Subcutaneous adipose tissue (tissue), 4 donors: Measurements from ENCODE around the gene ILF3. TPM values are rescaled to one million over a fixed set of nuclear protein-coding genes. Genes with fewer than 3 reads are reported as not detected.

Experiments used
- CTCF ChIP-seq: fragments of 450-650 bp; IDR thresholded peaks from one replicate; pipeline ENCODE4 v1.5.1; 2016; ENCODE audit warnings: low read depth, mild to moderate bottlenecking, control low read depth, antibody characterized with exemption, moderate library complexity
- total RNA-seq, 4 donors: library from RNA; depleted of rRNA; stranded (reverse); fragments of >200 nt; gene quantifications; one replicate each; pipeline ENCODE4 v1.1.0, GENCODE V29; 2016

ILF3 gene
- total RNA-seq, 4 donors from 2014 or later: 56.8 to 103 (median 77.7) TPM

- no peak for TF ChIP-seq CTCF
Observed at GRCh38 chr19:10651851-10652250, 2.3 kb upstream of the ILF3 start.

DNA sequence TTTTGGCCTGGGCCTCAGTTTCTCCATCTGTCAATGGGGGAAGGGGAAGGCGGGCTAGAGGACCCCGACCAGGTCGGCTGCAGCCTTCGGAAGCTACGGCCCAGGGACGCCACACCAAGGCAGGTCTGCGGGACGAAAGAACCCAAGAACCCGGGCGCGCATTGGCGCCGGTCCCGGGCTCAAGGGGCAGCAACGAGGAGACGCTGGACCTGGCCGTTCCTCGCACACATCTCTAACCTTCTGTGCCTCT is 739 bp upstream of the ILF3 start:
- no peak for TF ChIP-seq CTCF

DNA sequence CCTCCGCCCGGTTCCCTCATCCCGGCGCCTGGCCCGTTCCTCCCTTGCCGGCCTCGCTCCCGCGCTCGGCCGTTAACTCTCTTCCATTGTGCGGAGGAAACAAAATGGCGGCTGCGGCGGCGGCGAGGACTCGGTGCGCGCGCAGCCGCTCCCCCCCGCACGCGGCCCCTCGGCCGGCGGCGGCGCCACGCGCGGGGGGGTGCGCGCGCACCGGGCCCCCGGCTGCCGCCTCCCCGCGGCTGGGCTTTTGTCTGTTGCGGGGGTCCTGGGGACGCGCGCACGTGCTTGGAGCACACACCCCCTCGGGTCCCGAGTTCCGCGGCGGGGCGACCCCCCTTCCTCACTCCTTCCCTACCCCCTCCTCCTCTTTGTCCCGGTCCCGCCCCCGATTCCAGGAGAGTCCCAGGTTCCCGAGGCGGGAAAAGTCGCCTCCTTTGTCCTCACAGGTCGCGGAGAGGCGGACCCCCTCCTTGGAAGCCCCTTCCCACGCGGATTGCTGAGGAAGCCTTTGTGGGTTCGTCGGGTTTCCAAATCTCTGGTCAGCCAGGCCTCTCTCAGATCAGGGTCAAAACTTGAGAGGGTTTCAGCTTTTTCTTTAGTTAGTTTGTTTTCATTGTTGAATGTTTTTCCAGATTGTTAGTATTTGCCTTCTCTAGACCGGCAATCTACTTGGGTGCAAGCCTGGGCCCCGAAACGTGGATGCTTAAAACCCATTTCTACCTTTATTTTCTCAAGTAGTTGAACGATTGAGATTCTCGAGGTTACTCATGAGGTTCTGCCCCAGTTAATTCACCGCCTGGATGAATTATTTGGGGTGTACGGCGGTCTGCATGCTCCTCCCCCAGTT is 687 bp downstream of the ILF3 start:
- TF ChIP-seq CTCF: no peak

GRCh38 chr19:10655457-10656312 is 1.5 kb downstream of the ILF3 start:
- TF ChIP-seq CTCF: no peak

DNA sequence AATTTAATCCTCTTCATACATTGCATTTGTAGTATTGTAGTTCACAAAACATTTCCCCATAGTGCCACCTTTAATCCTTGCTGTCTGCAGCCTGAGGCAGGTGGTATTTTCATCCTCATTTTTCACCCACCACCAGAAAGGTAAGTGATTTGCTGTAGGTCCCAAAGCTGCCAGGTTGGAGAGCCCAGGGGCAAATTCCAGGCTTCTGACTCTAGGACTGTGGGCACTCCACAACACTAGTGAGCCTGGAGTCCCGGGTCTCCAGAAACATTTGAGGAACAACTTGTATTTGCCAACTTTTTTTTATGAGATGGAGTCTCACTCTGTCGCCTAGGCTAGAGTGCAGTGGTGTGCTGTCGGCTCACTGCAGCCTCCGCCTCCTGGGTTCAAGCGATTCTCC is 6.2 kb downstream of the ILF3 start:
- no peak for TF ChIP-seq CTCF

DNA sequence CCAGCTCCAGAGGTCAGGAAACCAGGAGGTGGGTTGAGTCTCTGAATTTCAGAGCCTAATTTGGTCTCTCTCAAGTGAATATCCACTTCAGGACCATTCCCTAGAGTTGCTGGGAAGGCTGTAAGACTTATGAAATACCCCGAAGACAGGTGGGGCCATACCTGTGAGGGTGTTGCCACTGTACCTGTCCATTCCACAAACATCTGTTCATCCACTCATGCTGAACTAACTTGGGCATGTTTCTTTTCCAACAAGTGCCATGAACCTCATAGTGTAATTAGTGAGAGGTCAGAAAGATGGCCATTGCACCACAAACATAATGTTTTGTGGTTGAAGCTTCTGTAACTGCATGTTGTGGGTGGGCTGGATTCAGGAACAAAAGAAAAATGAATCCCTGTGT is 7.8 kb downstream of the ILF3 start:
- TF ChIP-seq CTCF: no peak
